Natural killer cell (primary cell): ENCODE measurements around the gene PRPS2. TPM values are rescaled to one million over a fixed set of nuclear protein-coding genes. Genes with fewer than 3 reads are reported as not detected.

ENCODE experiments used
- ATAC-seq, 3 donors: fragments of 150-1000 bp in 2 of 3; fragments of 200-7000 bp in 1 of 3; cut with Tn5 transposase; 1 replicate in 1 of 3; 2 replicates in 2 of 3; pipeline ENCODE4 v1.10.0; 2021; ENCODE audit warnings: mild to moderate bottlenecking in 2 of 3, moderate library complexity in 2 of 3
- DNase-seq, 2 donors: peaks; one replicate each; pipeline versions ENCODE4 v3.0.0 to v3.0.0-alpha.2; 2013 to 2021; ENCODE audit warnings: mixed read lengths in 1 of 2
- H3K27ac ChIP-seq: one replicate; pipeline ENCODE4 v1.5.1; 2013; ENCODE audit warnings: mild to moderate bottlenecking, low read length
- H3K27me3 ChIP-seq: one replicate; pipeline ENCODE4 v1.6.1; 2013; ENCODE audit warnings: low read length; ENCODE audit not compliant: control insufficient read depth, insufficient read depth
- H3K36me3 ChIP-seq: one replicate; pipeline ENCODE4 v1.6.1; 2013; ENCODE audit warnings: low read length; ENCODE audit not compliant: control insufficient read depth, insufficient read depth
- H3K4me1 ChIP-seq: one replicate; pipeline ENCODE4 v1.6.1; 2013; ENCODE audit warnings: low read length; ENCODE audit not compliant: control insufficient read depth, insufficient read depth
- H3K4me3 ChIP-seq: one replicate; pipeline ENCODE4 v1.5.1; 2013; ENCODE audit warnings: low read length
- H3K9me3 ChIP-seq: one replicate; pipeline ENCODE4 v1.6.1; 2013; ENCODE audit warnings: low read length; ENCODE audit not compliant: control insufficient read depth, insufficient read depth
- H3K27ac Mint-ChIP-seq, 2 donors: one replicate each; pipeline ENCODE4 v1.8.0; 2022; ENCODE audit warnings: mild to moderate bottlenecking in 2 of 2, mixed read lengths in 2 of 2, moderate library complexity in 1 of 2
- H3K27me3 Mint-ChIP-seq, 2 donors: one replicate each; pipeline ENCODE4 v1.8.0; 2022; ENCODE audit warnings: low read depth in 2 of 2, mixed read lengths in 2 of 2
- H3K36me3 Mint-ChIP-seq: one replicate; pipeline ENCODE4 v1.8.0; 2022; ENCODE audit warnings: mixed read lengths
- H3K4me1 Mint-ChIP-seq, 2 donors: one replicate each; pipeline ENCODE4 v1.8.0; 2022; ENCODE audit warnings: mixed read lengths in 2 of 2
- H3K4me3 Mint-ChIP-seq: one replicate; pipeline ENCODE4 v1.8.0; 2022; ENCODE audit warnings: mild to moderate bottlenecking, moderate library complexity, mixed read lengths
- H3K9me3 Mint-ChIP-seq, 2 donors: one replicate each; pipeline ENCODE4 v1.8.0; 2022; ENCODE audit warnings: mixed read lengths in 2 of 2
- CTCF ChIP-seq: fragments of 200-600 bp; IDR thresholded peaks from one replicate; pipeline ENCODE4 v1.8.0; 2022; ENCODE audit warnings: antibody characterized with exemption
- WGBS: methylation state at CpG from one replicate; pipeline ENCODE4 v1.1.7; 2013; ENCODE audit warnings: missing lambda C conversion rate; ENCODE audit not compliant: insufficient coverage; 5-methylcytosine and 5-hydroxymethylcytosine counted together
- intact Hi-C: fragments of 100-400 bp; cut with micrococcal nuclease; formaldehyde crosslinking; loops from one replicate; pipeline ENCODE4 v1.14.2; 2022
- total RNA-seq, 4 donors: library from RNA; stranded (reverse); fragments of 120-200 nt in 1 of 4; gene quantifications; one replicate each; pipeline versions ENCODE4 v1.2.3 to v1.2.4, GENCODE V29; 2013 to 2022

The PRPS2 gene
- 10 to 100 TPM; 18.9 to 20.4 (median 20.1) TPM for total RNA-seq
- total RNA-seq (2013) = 26.8 TPM

- WGBS = under 1% methylated on average over 113 of the region's 113 CpGs
Observed at GRCh38 chrX:12791257-12792228, at the start of gene PRPS2. Gene PRPS2, plus strand, starts transcription at chrX:12791412. Its CDS starts 86 bp downstream, at chrX:12791498.

GRCh38 chrX:12741416-12741815, 49.8 kb upstream of the PRPS2 start:
- 85% methylated on average over 6 of the region's 6 CpGs for whole genome bisulfite sequencing
- Mint-ChIP-seq H3K27ac (no peak overlapping the region), H3K4me1 (no peaks in the 10 kb centered on the region), H3K9me3 (no peaks in the 10 kb centered on the region), H3K27me3 (peaks cover 0 to 28% of the 10 kb centered on the region in 2 donors), H3K4me3 (no peak overlapping the region), H3K36me3 (no peaks in the 10 kb centered on the region)
- DNase-seq (no peak), ATAC-seq (no peak)
- Histone ChIP-seq H3K9me3 (no peaks in the 10 kb centered on the region), H3K4me1 (no peaks in the 10 kb centered on the region), H3K27me3 (no peaks in the 10 kb centered on the region), H3K4me3 (no peak overlapping the region), H3K27ac (no peak overlapping the region), H3K36me3 (no peaks in the 10 kb centered on the region)
- no peak for TF ChIP-seq CTCF
- intact Hi-C loops = no loop called here

More at GRCh38 chrX:12791257-12792228, at the start of gene PRPS2:
- Mint-ChIP-seq H3K9me3 (no peaks in the 10 kb centered on the region), H3K36me3 (no peaks in the 10 kb centered on the region), H3K27me3 (peaks cover 0 to 21% of the 10 kb centered on the region in 2 donors), H3K4me1 (peaks cover 9 to 16% of the 10 kb centered on the region in 2 donors), H3K27ac (peak within 1 kb of the TSS; percentile 60 to 67), H3K4me3 (peak within 1 kb of the TSS; percentile 85)
- DNase-seq = peak; percentile 42 to 78
- Histone ChIP-seq H3K27me3 (no peaks in the 10 kb centered on the region), H3K4me1 (peaks cover 5% of the 10 kb centered on the region), H3K36me3 (no peaks in the 10 kb centered on the region), H3K27ac (peak within 1 kb of the TSS; percentile 5), H3K9me3 (no peaks in the 10 kb centered on the region), H3K4me3 (peak within 1 kb of the TSS; percentile 60)
- intact Hi-C loops = no loop called here
- peak; percentile 87 to 92 (median 88) for ATAC-seq
- no peak for TF ChIP-seq CTCF

GRCh38 chrX:12747433-12747832, 43.8 kb upstream of the PRPS2 start:
- Histone ChIP-seq H3K9me3 (no peaks in the 10 kb centered on the region), H3K27ac (no peak overlapping the region), H3K4me1 (no peaks in the 10 kb centered on the region), H3K27me3 (no peaks in the 10 kb centered on the region), H3K4me3 (no peak overlapping the region), H3K36me3 (no peaks in the 10 kb centered on the region)
- intact Hi-C loops = no loop called here
- DNase-seq = no peak
- TF ChIP-seq CTCF = no peak
- Mint-ChIP-seq H3K9me3 (no peaks in the 10 kb centered on the region), H3K27me3 (peaks cover 0 to 8% of the 10 kb centered on the region in 2 donors), H3K4me3 (no peak overlapping the region), H3K4me1 (no peaks in the 10 kb centered on the region), H3K27ac (no peak overlapping the region), H3K36me3 (no peaks in the 10 kb centered on the region)
- 88% methylated on average over 1 of the region's 1 CpG for WGBS
- no peak for ATAC-seq
